Raji (cell line): ENCODE data around the gene TOR4A.

ENCODE experiments used
- POLR2A ChIP-seq: IDR thresholded peaks from 2 replicates; pipeline ENCODE4 v1.6.1; 2011; ENCODE audit warnings: low read depth, low read length, control low read depth; ENCODE audit not compliant: insufficient read depth

TOR4A gene

DNA sequence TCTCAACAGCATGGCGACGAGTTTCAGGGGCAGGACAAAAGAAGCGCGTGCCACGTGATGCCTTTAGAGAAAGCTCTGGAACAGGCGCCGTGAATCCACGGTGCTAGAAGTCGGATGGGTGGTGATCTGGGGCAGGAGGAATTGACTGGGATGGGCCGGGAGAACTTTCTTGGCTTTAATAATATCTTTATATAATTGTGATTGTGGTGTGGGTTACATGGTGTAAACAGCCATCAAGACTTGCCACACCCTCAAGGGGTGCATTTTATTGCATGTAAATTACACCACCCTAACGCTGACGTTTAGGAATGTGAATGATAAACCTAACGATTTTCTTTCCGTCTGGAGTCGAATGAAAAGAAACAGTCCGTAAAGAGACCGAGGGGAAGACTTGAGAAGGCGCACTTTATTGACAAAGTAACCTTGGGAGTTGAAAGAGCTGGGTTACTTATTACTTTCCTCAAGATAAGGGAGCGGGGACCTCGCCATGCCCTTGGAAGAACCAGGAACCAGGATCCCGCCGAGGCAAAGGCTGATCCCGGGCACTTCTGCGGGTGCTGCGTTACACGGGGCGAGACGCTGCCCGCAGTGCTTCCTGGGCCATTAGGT is 16.1 kb downstream of the TOR4A start:
- no peak for TF ChIP-seq POLR2A

DNA sequence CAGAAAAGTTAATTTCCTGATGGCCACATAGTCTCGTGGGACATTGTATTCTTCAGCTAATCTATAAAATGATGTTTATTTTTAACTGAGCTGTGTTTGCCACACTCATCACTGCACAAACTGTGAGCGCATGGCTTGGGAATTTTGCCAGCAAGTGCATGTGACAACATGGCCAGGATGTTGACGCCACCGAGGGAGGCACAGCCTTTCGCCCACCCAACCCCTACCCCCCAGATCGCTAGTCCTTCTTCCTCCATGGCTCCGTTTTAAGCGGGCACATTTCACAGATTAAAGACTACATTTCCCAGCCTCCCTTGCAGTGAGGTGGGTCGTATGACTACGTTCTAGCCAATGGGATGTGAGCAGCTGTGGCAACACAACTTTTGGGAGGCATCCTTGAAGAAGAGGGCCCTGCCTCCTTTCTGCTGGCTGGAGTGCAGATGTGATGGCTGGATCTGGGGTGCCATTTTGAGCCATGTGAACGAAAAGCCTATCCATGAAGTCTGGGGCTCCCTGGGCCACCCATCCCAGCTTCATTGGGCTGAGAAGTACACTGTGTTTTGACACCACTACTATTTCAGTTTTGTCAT is 16.7 kb downstream of the TOR4A start:
- peak; percentile 38; the same call in 1 of the 2 replicates for TF ChIP-seq POLR2A

DNA sequence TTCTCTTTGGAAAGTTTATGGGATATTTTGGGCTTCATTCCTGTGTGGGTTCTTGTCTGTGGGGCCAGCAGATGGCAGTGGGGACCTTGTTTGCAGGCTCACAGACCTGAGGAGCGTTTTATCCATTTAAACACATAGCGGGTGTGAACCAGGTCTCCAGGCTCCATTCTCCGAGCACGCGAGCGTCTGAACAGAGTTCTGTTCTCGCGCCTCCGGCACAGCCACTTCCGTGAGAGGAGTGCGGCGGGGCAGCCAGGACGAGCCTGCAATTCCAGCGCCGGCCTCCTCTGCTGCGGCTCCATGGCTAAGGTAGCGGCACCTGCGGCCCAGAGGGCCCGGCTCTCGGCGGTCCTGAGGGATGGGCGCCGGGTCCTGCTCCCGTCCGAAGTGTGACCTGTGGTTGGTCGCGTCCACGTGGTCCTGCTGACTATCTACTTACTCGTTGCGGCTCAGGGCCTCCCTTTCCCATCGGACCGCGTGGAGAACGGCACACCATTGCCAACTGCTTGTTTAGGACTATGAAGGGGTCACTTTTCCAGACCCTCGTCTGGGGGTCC is 17.2 kb downstream of the TOR4A start:
- TF ChIP-seq POLR2A: 0 out of 2 replicates have a peak, but pooled peaks have one; percentile 8

DNA sequence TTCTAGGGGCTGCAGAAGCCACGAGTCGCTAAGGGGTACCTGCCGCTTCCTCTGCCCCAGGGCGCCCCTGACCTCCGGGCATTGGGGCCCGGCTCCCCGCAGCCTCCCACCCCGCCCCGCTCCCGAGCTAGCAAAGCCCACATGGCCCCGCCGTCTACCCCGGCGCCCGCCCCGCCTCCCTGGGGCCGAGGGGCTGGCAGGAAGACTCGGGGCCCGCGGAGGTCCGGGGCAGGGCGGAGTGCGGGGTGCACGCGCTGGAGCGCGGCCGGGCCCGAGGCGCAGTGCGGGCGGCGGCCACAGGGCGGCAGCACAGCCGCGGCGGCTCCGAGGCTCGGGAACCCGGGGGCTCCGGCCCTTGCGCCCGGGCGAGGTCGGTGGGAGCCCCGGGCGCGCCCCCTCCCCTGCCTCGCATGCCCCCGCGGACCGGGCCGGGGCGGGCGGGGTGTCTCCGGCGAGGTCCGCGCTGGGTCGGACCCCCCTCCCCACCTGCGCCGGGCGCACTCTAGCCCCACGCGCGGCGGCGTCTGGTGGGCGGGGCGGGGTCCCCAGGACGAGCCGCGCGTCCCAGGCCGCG is 17.8 kb downstream of the TOR4A start:
- TF ChIP-seq POLR2A: no peak

DNA sequence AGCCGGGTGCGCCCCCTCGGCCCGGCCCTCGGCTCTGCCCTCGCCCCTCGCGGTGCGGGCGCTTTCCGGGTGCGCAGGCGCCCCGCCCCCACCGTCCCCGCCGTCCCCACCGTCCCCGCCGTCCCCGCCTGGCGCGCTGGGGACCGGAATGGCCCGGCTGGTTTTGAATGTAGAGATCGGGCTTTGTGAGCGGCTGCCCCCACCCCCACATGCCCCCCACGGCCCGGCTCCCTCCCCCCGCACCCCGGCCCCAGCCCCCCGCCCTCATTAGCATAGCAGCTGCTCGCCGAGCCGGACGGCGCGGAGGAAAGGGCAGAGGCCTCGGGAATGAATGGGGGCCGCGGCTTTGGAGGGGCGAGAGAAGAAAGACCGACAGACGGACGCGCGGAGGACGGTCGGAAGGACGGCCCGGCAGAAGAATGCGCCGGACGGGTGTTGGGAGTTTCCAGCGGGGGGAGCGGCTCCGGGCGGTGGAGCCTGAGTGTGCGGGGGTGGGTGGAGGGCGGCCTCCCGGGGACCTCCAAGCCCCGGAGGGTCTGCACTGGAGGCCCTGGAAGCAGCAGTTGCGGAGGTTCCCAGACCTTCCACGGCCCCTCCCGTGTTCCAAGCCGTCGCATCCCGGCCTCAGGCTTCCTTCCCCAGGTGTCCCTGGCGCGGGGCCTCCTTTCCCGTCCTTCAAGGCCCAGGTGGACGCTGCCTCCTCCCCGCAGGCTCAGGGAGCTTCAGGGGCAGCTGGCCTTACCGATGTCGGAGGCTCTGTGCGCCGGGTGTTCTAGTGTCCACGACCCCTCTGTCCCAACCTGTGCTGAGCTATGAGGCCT is 18.5 kb downstream of the TOR4A start:
- TF ChIP-seq POLR2A: no peak

DNA sequence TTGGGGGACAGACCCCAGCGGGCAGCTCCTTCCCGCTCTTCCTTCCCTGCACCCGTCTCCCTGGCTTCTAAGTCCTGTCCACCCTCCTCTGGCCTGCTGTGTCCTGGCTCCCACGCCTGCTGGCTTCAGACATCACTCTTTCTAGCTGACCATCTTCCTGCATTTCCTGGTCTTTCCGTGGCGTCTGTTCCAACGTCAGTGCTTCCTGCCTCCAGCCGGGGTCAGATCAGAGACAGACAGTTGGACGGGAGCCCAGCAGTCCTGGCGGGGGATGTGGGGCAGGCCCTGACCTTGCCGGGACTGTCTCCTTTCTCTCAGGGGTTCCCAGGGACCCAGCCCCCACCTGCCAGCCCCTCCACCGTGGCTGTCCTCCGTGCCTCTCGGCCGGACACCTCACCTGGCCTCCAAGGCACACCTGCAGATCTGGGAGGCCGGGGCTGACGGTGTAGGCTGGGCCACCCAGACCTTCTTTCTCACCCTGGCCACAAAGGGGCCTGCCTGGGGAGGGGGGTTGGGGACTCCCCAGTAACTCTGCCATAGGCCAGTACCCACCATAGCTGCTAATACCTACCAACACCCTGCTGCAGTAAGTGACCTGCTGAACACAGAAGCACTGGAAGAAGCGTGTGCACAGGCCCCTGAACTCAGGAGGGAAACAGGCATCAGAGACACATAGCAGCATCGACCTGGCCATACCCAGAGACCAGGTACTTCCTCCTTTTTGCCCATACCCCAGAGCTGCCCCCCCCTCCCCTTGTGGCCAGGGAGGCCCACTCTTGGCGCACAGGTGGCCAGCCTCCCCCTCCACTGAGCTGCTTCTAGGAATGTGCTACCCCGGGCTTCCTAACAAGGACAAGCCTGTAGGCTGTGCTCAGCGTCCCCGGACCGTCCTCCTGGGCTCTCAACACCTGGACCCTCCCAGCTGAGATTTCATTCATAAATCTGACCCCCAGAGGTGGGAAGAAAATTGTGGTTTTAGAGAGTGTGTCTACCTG is 19.4 kb downstream of the TOR4A start:
- TF ChIP-seq POLR2A: no peak

DNA sequence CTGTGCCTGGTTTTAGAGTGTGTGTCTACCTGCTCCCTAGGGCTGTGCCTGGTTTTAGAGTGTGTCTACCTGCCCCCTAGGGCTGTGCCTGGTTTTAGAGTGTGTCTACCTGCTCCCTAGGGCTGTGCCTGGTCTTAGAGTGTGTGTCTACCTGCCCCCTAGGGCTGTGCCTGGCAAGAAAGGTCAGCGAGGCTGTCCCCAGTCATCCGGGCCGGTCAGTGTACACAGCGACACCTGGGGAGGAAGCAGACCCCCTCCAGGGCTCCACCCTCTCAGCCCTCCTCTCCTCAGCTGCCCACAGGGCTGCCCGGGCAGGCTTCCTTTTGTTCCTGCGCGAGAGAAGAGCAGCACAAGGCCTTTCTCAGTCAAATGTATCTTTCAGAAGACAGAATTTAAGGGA is 20.4 kb downstream of the TOR4A start:
- TF ChIP-seq POLR2A: no peak

DNA sequence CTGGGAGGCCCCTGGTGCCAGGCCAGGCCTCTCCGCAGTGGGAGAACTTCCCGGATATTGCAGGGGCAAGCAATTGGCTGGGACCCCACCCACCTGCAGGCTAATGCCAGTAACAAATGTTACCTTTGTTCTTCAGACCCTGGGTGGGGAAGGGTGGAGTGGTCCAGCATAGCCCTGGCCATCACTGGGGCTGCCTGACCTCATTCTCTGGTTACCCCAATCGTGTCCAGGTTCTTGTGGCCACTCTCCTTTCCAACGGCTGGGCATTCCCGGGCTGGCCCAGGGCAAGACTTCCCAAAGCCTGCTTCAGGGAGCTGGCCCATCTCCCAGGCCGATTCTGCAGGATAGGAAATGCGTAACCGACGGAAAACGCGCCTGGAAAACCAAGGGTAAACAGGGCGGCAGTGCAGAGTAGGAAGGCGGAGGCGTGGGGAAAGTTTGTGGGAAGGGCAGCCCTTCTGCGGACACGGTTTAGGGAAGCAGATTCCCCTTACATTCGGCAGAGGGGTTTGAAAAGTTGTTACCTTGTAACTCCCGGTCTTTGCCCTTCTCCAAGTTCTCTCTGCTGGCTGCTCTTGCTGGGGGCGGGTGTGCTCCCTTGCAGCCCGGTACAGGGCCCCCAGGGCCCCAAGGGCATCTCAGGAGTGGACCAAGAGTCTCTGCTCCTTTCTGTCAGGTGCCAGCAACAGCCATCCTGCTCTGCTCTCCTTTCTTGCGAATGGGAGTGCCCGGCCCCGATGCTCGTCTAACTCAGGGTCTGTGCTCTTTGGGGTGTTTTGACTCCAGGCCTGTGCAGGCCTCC is 21.1 kb downstream of the TOR4A start:
- no peak for TF ChIP-seq POLR2A

DNA sequence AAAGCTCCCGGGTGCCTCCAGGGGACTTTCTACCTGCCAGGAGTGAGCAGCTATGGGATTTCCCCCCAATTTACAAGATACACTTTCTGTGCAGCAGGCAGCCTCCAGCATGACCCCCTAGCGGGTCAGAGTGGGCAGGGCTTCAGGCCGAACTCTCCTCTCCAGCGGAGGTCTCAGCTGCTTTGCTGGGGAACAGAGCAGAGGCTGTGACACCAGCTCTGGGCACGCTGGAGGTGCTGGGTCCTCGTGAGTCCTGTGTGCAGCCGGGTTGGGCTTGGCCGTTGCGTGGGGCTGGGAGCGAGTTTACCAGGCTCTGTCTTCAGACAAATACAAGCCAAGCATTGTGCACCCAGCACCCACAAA is 21.7 kb downstream of the TOR4A start:
- TF ChIP-seq POLR2A: no peak

DNA sequence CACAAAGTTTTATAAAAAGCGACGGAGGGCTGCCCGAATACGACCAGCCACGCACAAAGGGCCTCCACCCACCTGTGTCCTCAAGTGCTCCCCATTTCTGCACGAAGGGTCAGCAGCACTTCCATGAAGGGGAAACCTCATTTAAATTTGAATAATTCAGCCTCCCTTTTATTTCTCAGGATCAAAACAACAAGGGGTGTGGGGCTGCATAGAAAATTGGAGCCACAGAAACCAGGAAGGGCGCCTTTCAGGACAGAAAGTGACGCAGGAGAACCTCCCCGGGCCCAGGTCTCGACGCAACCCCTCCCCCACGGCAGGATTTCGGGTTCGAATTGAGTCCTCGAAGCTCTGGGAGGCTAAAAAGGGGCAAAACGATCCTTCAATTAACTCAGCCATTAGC is 22.4 kb downstream of the TOR4A start:
- no peak for TF ChIP-seq POLR2A

DNA sequence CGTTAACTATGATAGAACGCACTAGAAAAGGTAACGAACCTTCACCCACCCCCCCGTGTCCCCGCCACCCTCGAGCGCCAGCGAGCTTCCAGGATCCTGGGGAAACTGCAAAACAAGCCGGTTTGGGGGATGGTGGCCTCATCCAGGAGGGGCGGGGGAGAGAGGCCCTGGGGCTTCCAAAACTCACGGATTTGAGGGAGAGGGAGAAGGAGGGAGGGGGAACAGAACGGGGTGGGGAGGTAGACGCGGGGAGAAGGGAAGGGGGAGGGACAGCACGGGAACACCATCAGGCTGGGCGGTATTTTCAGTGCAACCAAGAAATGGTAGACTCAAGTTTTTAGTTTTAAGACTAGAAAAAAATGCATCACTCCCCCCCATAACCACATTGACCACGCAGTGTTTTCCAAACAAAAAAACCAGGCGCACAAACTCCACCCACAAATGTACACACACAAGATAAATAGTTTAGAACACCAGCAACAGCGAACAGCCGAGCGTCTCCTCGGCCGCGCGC is 23.1 kb downstream of the TOR4A start:
- TF ChIP-seq POLR2A: no peak

DNA sequence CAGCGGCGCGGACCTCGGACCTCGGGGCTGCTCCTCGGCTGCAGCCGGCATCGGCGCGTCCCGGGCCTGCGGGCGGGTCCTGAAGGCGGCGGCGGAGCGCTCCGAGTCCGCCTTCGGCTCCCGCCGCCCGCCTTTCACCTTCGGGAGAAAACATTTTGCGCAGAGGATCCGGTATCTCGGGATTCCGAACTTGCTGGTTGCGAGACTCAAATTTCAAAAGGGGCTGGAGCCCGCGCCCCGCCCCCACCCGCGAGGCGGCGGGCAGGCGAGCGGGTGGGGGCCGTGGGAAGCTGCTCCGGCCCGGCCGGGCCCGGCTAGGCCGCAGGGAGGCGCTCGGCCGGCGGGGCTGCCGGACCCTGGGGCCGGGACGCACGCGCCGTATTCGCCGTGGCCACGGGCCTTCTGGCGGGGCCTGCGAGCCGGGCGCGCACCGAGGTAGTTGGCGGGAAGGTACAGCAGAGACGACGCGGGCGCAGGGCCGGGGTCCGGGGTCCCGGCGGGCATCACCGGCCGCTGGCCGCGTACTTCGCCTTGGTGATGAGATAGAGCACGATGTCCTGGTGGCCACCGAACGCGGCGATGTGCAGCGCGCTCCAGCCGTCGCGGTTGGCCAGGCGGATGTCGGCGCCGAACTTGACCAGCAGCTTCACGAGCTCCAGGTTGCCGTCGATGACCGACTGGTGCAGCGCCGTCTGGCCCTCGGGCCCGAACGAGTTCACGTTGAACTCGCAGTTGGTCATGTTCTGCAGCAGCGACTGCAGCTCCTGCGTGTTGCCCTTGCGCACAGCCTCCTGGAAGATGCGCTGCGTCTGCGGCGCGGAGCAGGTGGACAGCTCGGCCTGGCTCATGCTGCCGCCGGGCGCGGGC is 23.8 kb downstream of the TOR4A start:
- TF ChIP-seq POLR2A: no peak

DNA sequence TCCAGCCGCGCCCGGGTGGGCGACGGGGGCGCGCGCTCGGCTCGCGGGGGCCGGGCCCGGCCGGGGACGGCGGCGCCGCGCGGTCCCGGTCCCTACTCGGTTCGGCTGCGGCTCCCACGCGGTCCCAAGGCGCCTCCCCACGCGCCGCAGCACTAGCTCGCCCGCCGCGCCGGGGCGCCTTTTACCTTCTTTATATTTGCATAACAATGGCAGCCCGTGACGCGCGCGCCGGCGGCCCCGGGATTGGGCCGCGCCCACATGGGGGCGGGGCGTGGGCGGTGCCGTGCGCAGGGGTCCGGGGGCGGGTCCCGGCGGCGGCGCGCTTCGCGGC is 24.6 kb downstream of the TOR4A start, which contains the start of gene NRARP:
Gene NRARP, minus strand, starts transcription at position 154 of the 331 bp plus-strand sequence. CDS start 343 bp downstream, outside the sequence.
- TF ChIP-seq POLR2A: peak; percentile 65
